ENCODE results near the gene PDIA4.

DNA sequence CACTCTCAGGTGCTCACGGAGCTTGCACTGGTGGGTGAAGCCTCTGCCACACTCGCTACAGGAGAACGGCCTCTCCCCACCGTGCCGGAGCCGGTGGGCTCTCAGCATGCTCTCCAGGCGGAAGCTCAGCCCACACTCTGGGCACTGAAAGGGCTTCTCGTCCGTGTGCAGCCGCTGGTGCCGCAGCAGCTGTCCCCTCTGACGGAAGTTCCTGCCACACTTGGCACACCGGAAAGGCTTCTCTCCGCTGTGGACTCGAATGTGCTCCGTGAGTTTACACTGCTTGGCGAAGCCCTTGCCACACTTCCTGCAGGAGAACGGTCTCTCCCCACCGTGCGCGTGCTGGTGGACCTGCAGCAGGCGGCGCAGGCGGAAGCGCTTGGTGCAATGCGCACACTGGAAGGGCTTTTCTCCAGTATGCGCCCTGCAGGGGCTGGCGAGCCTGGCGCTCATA is 42.9 kb upstream of the PDIA4 start:
- TF ChIP-seq POLR2A (IDR thresholded peaks at IDR 0.05; ENCODE audit: low read length): no peak
- no peak for TF ChIP-seq GATA1 (IDR thresholded peaks at IDR 0.05; ENCODE audit: low read depth, low read length)

Measured in erythroblast (primary cell).